Measurements from ENCODE around the gene ZSWIM8. TPM values are rescaled to one million over a fixed set of nuclear protein-coding genes. Genes with fewer than 3 reads are reported as not detected.

The ZSWIM8 gene
- total RNA-seq, 1 donor from 2014 or later, result 102 TPM

DNA sequence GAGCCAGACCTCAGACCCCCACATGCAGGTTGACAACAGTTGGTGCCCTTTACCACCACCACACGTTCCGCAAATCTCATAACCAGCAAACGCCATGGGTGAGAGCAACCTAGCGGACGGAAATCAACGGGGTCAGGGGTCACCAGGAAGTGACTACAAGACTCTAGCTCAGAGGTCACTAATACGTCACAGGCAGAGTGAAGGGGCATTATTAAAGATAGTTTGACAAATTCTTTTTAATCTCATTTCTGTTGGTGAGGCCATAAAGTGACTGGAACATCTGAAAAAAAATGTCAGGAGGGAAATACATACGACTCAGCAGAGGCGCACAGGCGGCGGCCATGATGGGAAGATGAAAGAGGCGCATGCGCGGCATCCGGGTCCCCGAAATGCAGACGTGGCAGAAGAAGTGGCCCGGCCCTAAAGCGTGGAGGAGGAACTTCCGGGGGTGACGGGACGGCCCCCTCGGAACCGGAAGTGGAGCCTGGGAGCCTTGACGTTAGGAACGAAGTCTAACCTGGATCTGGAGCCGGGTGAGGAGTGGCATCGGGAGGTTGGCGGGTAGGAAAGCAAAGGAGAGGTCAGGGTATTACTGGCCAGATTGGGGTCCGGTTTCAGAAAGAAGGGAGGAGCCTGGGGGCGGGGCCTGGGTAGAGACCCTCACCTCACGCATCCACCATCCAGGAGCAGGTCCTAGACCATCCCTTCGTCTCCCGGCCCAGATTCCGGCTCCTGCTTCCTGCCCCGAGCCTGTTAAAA is 41.3 kb upstream of the ZSWIM8 start, which contains the start of gene SEC24C:
Gene SEC24C (plus strand): TSS at position 468 of the 759 bp plus-strand sequence. CDS start 2,461 bp downstream, outside the sequence.
- TF ChIP-seq, protein P1, sequence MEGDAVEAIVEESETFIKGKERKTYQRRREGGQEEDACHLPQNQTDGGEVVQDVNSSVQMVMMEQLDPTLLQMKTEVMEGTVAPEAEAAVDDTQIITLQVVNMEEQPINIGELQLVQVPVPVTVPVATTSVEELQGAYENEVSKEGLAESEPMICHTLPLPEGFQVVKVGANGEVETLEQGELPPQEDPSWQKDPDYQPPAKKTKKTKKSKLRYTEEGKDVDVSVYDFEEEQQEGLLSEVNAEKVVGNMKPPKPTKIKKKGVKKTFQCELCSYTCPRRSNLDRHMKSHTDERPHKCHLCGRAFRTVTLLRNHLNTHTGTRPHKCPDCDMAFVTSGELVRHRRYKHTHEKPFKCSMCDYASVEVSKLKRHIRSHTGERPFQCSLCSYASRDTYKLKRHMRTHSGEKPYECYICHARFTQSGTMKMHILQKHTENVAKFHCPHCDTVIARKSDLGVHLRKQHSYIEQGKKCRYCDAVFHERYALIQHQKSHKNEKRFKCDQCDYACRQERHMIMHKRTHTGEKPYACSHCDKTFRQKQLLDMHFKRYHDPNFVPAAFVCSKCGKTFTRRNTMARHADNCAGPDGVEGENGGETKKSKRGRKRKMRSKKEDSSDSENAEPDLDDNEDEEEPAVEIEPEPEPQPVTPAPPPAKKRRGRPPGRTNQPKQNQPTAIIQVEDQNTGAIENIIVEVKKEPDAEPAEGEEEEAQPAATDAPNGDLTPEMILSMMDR (IDR thresholded peaks at IDR 0.05), result no peak
- H3K4me1 Mint-ChIP-seq (ENCODE audit: low read depth), result peaks cover 34% of the 10 kb centered on the region
- DNase-seq (ENCODE audit: low spot score), result peak; percentile 97
- no peaks in the 10 kb centered on the region for H3K27me3 Mint-ChIP-seq (ENCODE audit: low read depth)
- peaks cover 3% of the 10 kb centered on the region for H3K36me3 Mint-ChIP-seq (ENCODE audit: low read depth)
- peak within 1 kb of the TSS; percentile 96 for H3K4me3 Mint-ChIP-seq (ENCODE audit: unreplicated experiment)
- H3K27ac Mint-ChIP-seq (ENCODE audit: unreplicated experiment), result peak within 1 kb of the TSS; percentile 100
- no peaks in the 10 kb centered on the region for H3K9me3 Mint-ChIP-seq (ENCODE audit: low read depth)

DNA sequence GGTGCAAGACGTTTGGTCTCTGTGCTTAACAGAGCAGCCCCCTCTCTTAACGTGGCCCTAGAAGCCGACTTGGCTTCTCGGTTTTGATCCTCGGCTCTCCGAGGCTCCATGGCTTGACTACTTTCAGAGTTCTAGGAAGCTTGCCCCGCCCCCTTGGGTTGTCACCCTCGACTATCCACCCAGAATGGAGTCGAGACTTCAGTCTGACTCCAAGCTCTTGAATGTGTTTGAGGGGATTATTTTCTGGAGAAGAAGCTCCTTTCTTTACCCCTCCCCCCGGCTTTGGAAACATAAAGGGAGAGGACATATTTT is 40.8 kb upstream of the ZSWIM8 start:
- TF ChIP-seq, protein P1 (IDR thresholded peaks at IDR 0.05), result no peak
- Mint-ChIP-seq H3K27ac (ENCODE audit: unreplicated experiment) (peak overlapping the region; percentile 100), H3K36me3 (ENCODE audit: low read depth) (peaks cover 6% of the 10 kb centered on the region), H3K27me3 (ENCODE audit: low read depth) (no peaks in the 10 kb centered on the region), H3K4me3 (ENCODE audit: unreplicated experiment) (peak overlapping the region; percentile 96), H3K9me3 (ENCODE audit: low read depth) (no peaks in the 10 kb centered on the region), H3K4me1 (ENCODE audit: low read depth) (peaks cover 38% of the 10 kb centered on the region)
- DNase-seq (ENCODE audit: low spot score), result no peak

GRCh38 chr10:73746721-73747120 is 38.7 kb upstream of the ZSWIM8 start:
- no peak overlapping the region for H3K27ac Mint-ChIP-seq (ENCODE audit: unreplicated experiment)
- H3K9me3 Mint-ChIP-seq (ENCODE audit: low read depth), result no peaks in the 10 kb centered on the region
- TF ChIP-seq, protein P1 (IDR thresholded peaks at IDR 0.05), result no peak
- H3K4me1 Mint-ChIP-seq (ENCODE audit: low read depth), result peaks cover 45% of the 10 kb centered on the region
- no peak overlapping the region for H3K4me3 Mint-ChIP-seq (ENCODE audit: unreplicated experiment)
- H3K36me3 Mint-ChIP-seq (ENCODE audit: low read depth), result peaks cover 13% of the 10 kb centered on the region
- no peak for DNase-seq (ENCODE audit: low spot score)
- H3K27me3 Mint-ChIP-seq (ENCODE audit: low read depth), result no peaks in the 10 kb centered on the region

GRCh38 chr10:73750819-73751218 is 34.6 kb upstream of the ZSWIM8 start:
- Mint-ChIP-seq H3K27ac (ENCODE audit: unreplicated experiment) (no peak overlapping the region), H3K36me3 (ENCODE audit: low read depth) (peaks cover 28% of the 10 kb centered on the region)

DNA sequence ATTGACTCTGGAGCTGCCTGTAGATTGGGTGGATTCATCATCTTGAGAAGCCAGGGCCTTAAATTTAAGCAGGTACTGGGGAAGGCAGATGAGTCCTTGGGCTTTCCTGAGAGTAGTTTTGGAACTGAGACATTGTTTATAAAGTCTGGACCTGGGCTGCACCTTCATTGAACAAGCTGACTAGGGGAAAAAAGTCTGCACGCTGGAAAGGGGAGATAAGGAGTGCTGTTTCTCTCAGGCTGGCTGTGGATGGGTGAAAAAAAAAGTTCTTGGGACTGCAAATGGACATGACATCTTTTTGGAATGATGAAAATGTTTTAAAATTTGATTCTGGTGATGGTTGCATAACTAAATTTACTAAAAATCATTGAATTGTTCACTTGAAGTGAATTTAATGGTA is 29.2 kb upstream of the ZSWIM8 start:
- Mint-ChIP-seq H3K27ac (ENCODE audit: unreplicated experiment) (no peak overlapping the region), H3K36me3 (ENCODE audit: low read depth) (peaks cover 38% of the 10 kb centered on the region), H3K4me1 (ENCODE audit: low read depth) (no peaks in the 10 kb centered on the region), H3K27me3 (ENCODE audit: low read depth) (no peaks in the 10 kb centered on the region), H3K9me3 (ENCODE audit: low read depth) (no peaks in the 10 kb centered on the region), H3K4me3 (ENCODE audit: unreplicated experiment) (no peak overlapping the region)
- DNase-seq (ENCODE audit: low spot score), result no peak
- TF ChIP-seq, protein P1 (IDR thresholded peaks at IDR 0.05), result no peak

More at GRCh38 chr10:73750819-73751218, 34.6 kb upstream of the ZSWIM8 start:
- TF ChIP-seq, protein P1 (IDR thresholded peaks at IDR 0.05), result no peak
- Mint-ChIP-seq H3K9me3 (ENCODE audit: low read depth) (no peaks in the 10 kb centered on the region), H3K4me3 (ENCODE audit: unreplicated experiment) (no peak overlapping the region), H3K4me1 (ENCODE audit: low read depth) (peaks cover 23% of the 10 kb centered on the region), H3K27me3 (ENCODE audit: low read depth) (no peaks in the 10 kb centered on the region)
- no peak for DNase-seq (ENCODE audit: low spot score)

Data from chondrocyte (in vitro differentiated cells).